ENCODE measurements around the gene LTC4S.
A peak's percentile ranks its signal among the peaks of the same experiment; 100 is the strongest.

The LTC4S gene

GRCh38 chr5:179794171-179794570 is 385 bp downstream of the LTC4S start:
- Histone ChIP-seq H3K36me3 (ENCODE audit: control insufficient read depth, insufficient read depth, low read length) (no peaks in the 10 kb centered on the region), H3K56ac (ENCODE audit: low read length) (no peak overlapping the region), H2BK5ac (ENCODE audit: low read length) (no peak overlapping the region), H4K8ac (ENCODE audit: low read depth, low read length) (no peak overlapping the region), H3K79me2 (ENCODE audit: control insufficient read depth, insufficient read depth, low read length) (no peaks in the 10 kb centered on the region), H3K4ac (ENCODE audit: low read depth, low read length) (no peak overlapping the region), H2BK15ac (replicated peaks; ENCODE audit: low read depth) (no peak overlapping the region), H3K9ac (ENCODE audit: low read length) (no peak overlapping the region), H3K27me3 (ENCODE audit: insufficient read depth, low read length, poor library complexity) (no peaks in the 10 kb centered on the region), H3K4me2 (ENCODE audit: low read length) (no peak overlapping the region), H3K4me3 (ENCODE audit: low read length) (no peak overlapping the region), H3K27ac (ENCODE audit: low read depth, low read length) (no peak overlapping the region), H2BK120ac (ENCODE audit: low read depth, low read length) (no peak overlapping the region), H2AK5ac (ENCODE audit: low read length) (no peak overlapping the region), H3K4me1 (ENCODE audit: control insufficient read depth, low read depth, low read length) (no peaks in the 10 kb centered on the region), H3K23ac (ENCODE audit: low read length) (no peak overlapping the region), H3K18ac (ENCODE audit: low read length) (no peak overlapping the region), H4K5ac (ENCODE audit: low read length) (no peak overlapping the region), H3K79me1 (ENCODE audit: low read length) (no peaks in the 10 kb centered on the region)
- DNase-seq = no peak
- WGBS (ENCODE audit: extremely low coverage, insufficient coverage, low lambda C conversion rate) = no CpG with 5 or more reads among the region's 3 CpGs

GRCh38 chr5:179794575-179794974 is 789 bp downstream of the LTC4S start:
- H2AK5ac ChIP-seq (ENCODE audit: low read length) = no peak overlapping the region
- WGBS (ENCODE audit: extremely low coverage, insufficient coverage, low lambda C conversion rate) = no CpG with 5 or more reads among the region's 3 CpGs
- no peak for DNase-seq

GRCh38 chr5:179795049-179795862 is 1.5 kb downstream of the LTC4S start:
- Histone ChIP-seq H2BK15ac (replicated peaks; ENCODE audit: low read depth) (no peak overlapping the region), H3K27me3 (ENCODE audit: insufficient read depth, low read length, poor library complexity) (no peaks in the 10 kb centered on the region), H3K4me2 (ENCODE audit: low read length) (peak overlapping the region; percentile 81), H3K79me2 (ENCODE audit: control insufficient read depth, insufficient read depth, low read length) (no peaks in the 10 kb centered on the region), H3K4me1 (ENCODE audit: control insufficient read depth, low read depth, low read length) (no peaks in the 10 kb centered on the region), H4K5ac (ENCODE audit: low read length) (no peak overlapping the region), H3K4ac (ENCODE audit: low read depth, low read length) (no peak overlapping the region), H3K27ac (ENCODE audit: low read depth, low read length) (peak overlapping the region; percentile 40), H3K36me3 (ENCODE audit: control insufficient read depth, insufficient read depth, low read length) (peaks cover 3% of the 10 kb centered on the region), H2BK5ac (ENCODE audit: low read length) (no peak overlapping the region), H4K8ac (ENCODE audit: low read depth, low read length) (no peak overlapping the region), H3K4me3 (ENCODE audit: low read length) (peak overlapping the region; percentile 46), H2BK120ac (ENCODE audit: low read depth, low read length) (peak overlapping the region; percentile 10), H3K23ac (ENCODE audit: low read length) (peak overlapping the region; percentile 83), H3K9ac (ENCODE audit: low read length) (peak overlapping the region; percentile 74), H2AK5ac (ENCODE audit: low read length) (no peak overlapping the region), H3K56ac (ENCODE audit: low read length) (peak overlapping the region; percentile 88), H3K18ac (ENCODE audit: low read length) (peak overlapping the region; percentile 19), H3K79me1 (ENCODE audit: low read length) (no peaks in the 10 kb centered on the region)
- no CpG with 5 or more reads among the region's 53 CpGs for WGBS (ENCODE audit: extremely low coverage, insufficient coverage, low lambda C conversion rate)
- DNase-seq = peak; percentile 80

More at GRCh38 chr5:179794575-179794974, 789 bp downstream of the LTC4S start:
- H3K9ac ChIP-seq (ENCODE audit: low read length) = no peak overlapping the region
- H3K27ac ChIP-seq (ENCODE audit: low read depth, low read length) = no peak overlapping the region
- H3K4me3 ChIP-seq (ENCODE audit: low read length) = no peak overlapping the region
- H3K4ac ChIP-seq (ENCODE audit: low read depth, low read length) = no peak overlapping the region
- no peak overlapping the region for H2BK120ac ChIP-seq (ENCODE audit: low read depth, low read length)
- no peak overlapping the region for H4K8ac ChIP-seq (ENCODE audit: low read depth, low read length)
- no peak overlapping the region for H3K18ac ChIP-seq (ENCODE audit: low read length)
- H3K79me2 ChIP-seq (ENCODE audit: control insufficient read depth, insufficient read depth, low read length) = no peaks in the 10 kb centered on the region
- peaks cover under 1% of the 10 kb centered on the region for H3K36me3 ChIP-seq (ENCODE audit: control insufficient read depth, insufficient read depth, low read length)
- no peak overlapping the region for H3K23ac ChIP-seq (ENCODE audit: low read length)
- no peak overlapping the region for H2BK5ac ChIP-seq (ENCODE audit: low read length)
- H3K79me1 ChIP-seq (ENCODE audit: low read length) = no peaks in the 10 kb centered on the region
- no peaks in the 10 kb centered on the region for H3K4me1 ChIP-seq (ENCODE audit: control insufficient read depth, low read depth, low read length)
- no peaks in the 10 kb centered on the region for H3K27me3 ChIP-seq (ENCODE audit: insufficient read depth, low read length, poor library complexity)
- H2BK15ac ChIP-seq (replicated peaks; ENCODE audit: low read depth) = no peak overlapping the region
- H3K4me2 ChIP-seq (ENCODE audit: low read length) = no peak overlapping the region
- no peak overlapping the region for H4K5ac ChIP-seq (ENCODE audit: low read length)
- H3K56ac ChIP-seq (ENCODE audit: low read length) = no peak overlapping the region

DNA sequence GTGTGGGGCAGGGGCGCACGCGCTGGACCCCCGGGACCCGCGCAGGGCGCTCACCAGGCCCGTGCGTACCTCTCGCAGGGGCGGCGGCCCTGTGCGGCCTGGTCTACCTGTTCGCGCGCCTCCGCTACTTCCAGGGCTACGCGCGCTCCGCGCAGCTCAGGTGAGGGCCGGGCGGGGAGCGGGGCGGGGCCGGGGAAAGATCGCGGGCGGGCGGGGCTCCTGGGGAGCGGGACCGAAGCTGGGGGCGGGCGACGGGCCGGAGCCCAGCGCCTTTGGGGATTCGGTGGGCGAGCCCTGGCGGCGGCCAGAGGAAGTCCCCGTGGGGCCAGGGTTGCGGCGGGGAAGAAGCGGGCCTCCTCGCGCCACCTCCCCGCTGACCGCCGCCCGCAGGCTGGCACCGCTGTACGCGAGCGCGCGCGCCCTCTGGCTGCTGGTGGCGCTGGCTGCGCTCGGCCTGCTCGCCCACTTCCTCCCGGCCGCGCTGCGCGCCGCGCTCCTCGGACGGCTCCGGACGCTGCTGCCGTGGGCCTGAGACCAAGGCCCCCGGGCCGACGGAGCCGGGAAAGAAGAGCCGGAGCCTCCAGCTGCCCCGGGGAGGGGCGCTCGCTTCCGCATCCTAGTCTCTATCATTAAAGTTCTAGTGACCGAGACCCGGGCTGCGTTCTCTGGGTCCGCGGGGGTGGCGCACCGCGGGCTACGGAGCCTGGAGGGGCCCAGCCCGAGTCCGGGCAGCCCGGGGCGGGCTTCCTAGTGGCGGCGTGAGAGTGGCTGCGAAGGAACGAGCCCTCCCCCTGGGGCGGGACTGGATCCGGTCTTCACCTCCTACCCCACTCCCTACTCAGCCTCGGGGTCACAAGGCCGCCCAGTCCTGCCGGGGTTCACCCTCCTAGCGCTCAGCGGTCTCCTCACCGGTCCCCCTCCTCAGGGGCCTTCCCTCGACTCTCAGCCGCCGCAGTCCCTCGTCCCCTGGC is 2.4 kb downstream of the LTC4S start:
- H3K4me3 ChIP-seq (ENCODE audit: low read length) = peak overlapping the region; percentile 55
- H3K56ac ChIP-seq (ENCODE audit: low read length) = peak overlapping the region; percentile 88
- DNase-seq = peak; percentile 85
- H3K23ac ChIP-seq (ENCODE audit: low read length) = no peak overlapping the region
- H3K4ac ChIP-seq (ENCODE audit: low read depth, low read length) = no peak overlapping the region
- H4K8ac ChIP-seq (ENCODE audit: low read depth, low read length) = no peak overlapping the region
- no peaks in the 10 kb centered on the region for H3K4me1 ChIP-seq (ENCODE audit: control insufficient read depth, low read depth, low read length)
- H2BK120ac ChIP-seq (ENCODE audit: low read depth, low read length) = peak overlapping the region; percentile 10
- H3K4me2 ChIP-seq (ENCODE audit: low read length) = peak overlapping the region; percentile 81
- no peak overlapping the region for H2BK5ac ChIP-seq (ENCODE audit: low read length)
- H3K79me2 ChIP-seq (ENCODE audit: control insufficient read depth, insufficient read depth, low read length) = no peaks in the 10 kb centered on the region
- no peaks in the 10 kb centered on the region for H3K27me3 ChIP-seq (ENCODE audit: insufficient read depth, low read length, poor library complexity)
- H3K27ac ChIP-seq (ENCODE audit: low read depth, low read length) = peak overlapping the region; percentile 55
- no CpG with 5 or more reads among the region's 113 CpGs for WGBS (ENCODE audit: extremely low coverage, insufficient coverage, low lambda C conversion rate)
- H2AK5ac ChIP-seq (ENCODE audit: low read length) = no peak overlapping the region
- H3K79me1 ChIP-seq (ENCODE audit: low read length) = no peaks in the 10 kb centered on the region
- H3K36me3 ChIP-seq (ENCODE audit: control insufficient read depth, insufficient read depth, low read length) = peaks cover 3% of the 10 kb centered on the region
- H3K9ac ChIP-seq (ENCODE audit: low read length) = peak overlapping the region; percentile 83
- H4K5ac ChIP-seq (ENCODE audit: low read length) = no peak overlapping the region
- peak overlapping the region; percentile 19 for H3K18ac ChIP-seq (ENCODE audit: low read length)
- no peak overlapping the region for H2BK15ac ChIP-seq (replicated peaks; ENCODE audit: low read depth)

- WGBS (ENCODE audit: extremely low coverage, insufficient coverage, low lambda C conversion rate) = no CpG with 5 or more reads among the region's 21 CpGs
- Histone ChIP-seq H2AK5ac (ENCODE audit: low read length) (no peak overlapping the region), H3K18ac (ENCODE audit: low read length) (no peak overlapping the region), H3K9ac (ENCODE audit: low read length) (peak overlapping the region; percentile 83), H4K8ac (ENCODE audit: low read depth, low read length) (no peak overlapping the region), H3K56ac (ENCODE audit: low read length) (peak overlapping the region; percentile 85), H3K4me2 (ENCODE audit: low read length) (peak overlapping the region; percentile 61), H2BK5ac (ENCODE audit: low read length) (no peak overlapping the region), H3K27me3 (ENCODE audit: insufficient read depth, low read length, poor library complexity) (no peaks in the 10 kb centered on the region), H3K4ac (ENCODE audit: low read depth, low read length) (no peak overlapping the region), H4K5ac (ENCODE audit: low read length) (no peak overlapping the region), H2BK15ac (replicated peaks; ENCODE audit: low read depth) (no peak overlapping the region), H3K79me2 (ENCODE audit: control insufficient read depth, insufficient read depth, low read length) (no peaks in the 10 kb centered on the region), H3K4me3 (ENCODE audit: low read length) (no peak overlapping the region), H3K4me1 (ENCODE audit: control insufficient read depth, low read depth, low read length) (no peaks in the 10 kb centered on the region), H3K23ac (ENCODE audit: low read length) (no peak overlapping the region), H2BK120ac (ENCODE audit: low read depth, low read length) (no peak overlapping the region), H3K27ac (ENCODE audit: low read depth, low read length) (no peak overlapping the region), H3K79me1 (ENCODE audit: low read length) (no peaks in the 10 kb centered on the region), H3K36me3 (ENCODE audit: control insufficient read depth, insufficient read depth, low read length) (peaks cover 3% of the 10 kb centered on the region)
- no peak for DNase-seq
Observed at GRCh38 chr5:179796877-179797608, 3.3 kb downstream of the LTC4S start.

All from mesendoderm (in vitro differentiated cells).